Endothelial cell of umbilical vein (primary cell): ENCODE measurements around the gene RESP18. TPM values are rescaled to one million over a fixed set of nuclear protein-coding genes. Genes with fewer than 3 reads are reported as not detected.

ENCODE experiments used
- BruUV-seq: library from RNA; stranded (reverse); fragments of 400-500 nt; replicated peaks from 2 replicates; lab custom pipeline; 2021; lab: Mats Ljungman, UMichigan
- CTCF ChIA-PET: fragments of 300-600, 350-600 bp; sonication (Branson Sonifier 250); formaldehyde crosslinking; loops from one replicate; lab custom pipeline; 2021; ENCODE audit warnings: antibody characterized with exemption, inconsistent platforms; lab: Charles Lee
- POLR2A ChIA-PET: fragments of 300-600, 350-600 bp; sonication (Branson Sonifier 250); formaldehyde crosslinking; loops from one replicate; lab custom pipeline; 2021; ENCODE audit warnings: antibody characterized with exemption, inconsistent platforms; lab: Charles Lee
- DNase-seq: peaks from one replicate; pipeline ENCODE4 v3.0.0-alpha.2; 2011; ENCODE audit warnings: low read depth, low spot score
- FAIRE-seq: peaks from 2 replicates; lab custom pipeline; 2011; peaks lifted over from hg19 to GRCh38; lab: Jason Lieb, UNC
- H2AFZ ChIP-seq: 2 replicates; pipeline ENCODE4 v1.6.0; 2012; ENCODE audit warnings: low read depth, low read length, control low read depth, inconsistent platforms
- H3K27ac ChIP-seq: 2 replicates; pipeline ENCODE4 v1.5.1; 2011; ENCODE audit warnings: low read depth, mild to moderate bottlenecking, control low read depth, low read length, moderate library complexity; ENCODE audit not compliant: insufficient read depth
- H3K27me3 ChIP-seq, 2 experiments: 2 replicates each; pipeline versions ENCODE4 v1.6.0 to v1.6.1; 2011; ENCODE audit warnings: low read length in 2 of 2, mixed read lengths in 1 of 2; ENCODE audit not compliant: control insufficient read depth in 2 of 2, insufficient read depth in 2 of 2
- H3K36me3 ChIP-seq, 2 experiments: 2 replicates in 1 of 2; 3 replicates in 1 of 2; pipeline ENCODE4 v1.5.1; 2011; ENCODE audit warnings: low read length in 2 of 2, mild to moderate bottlenecking in 1 of 2, moderate library complexity in 1 of 2; ENCODE audit not compliant: control insufficient read depth in 2 of 2, insufficient read depth in 2 of 2; ENCODE audit errors: extremely low read depth in 1 of 2
- H3K4me1 ChIP-seq: 3 replicates; pipeline ENCODE4 v1.5.1; 2011; ENCODE audit warnings: mild to moderate bottlenecking, low read length; ENCODE audit not compliant: control insufficient read depth, insufficient read depth; ENCODE audit errors: extremely low read depth
- H3K4me2 ChIP-seq: 2 replicates; pipeline ENCODE4 v1.6.1; 2011; ENCODE audit warnings: low read length, control low read depth, mixed read lengths; ENCODE audit not compliant: insufficient read depth
- H3K4me3 ChIP-seq, 3 experiments: fragments of 200-600 bp in 1 of 3; sonication (generic), shearing (Covaris generic) in 1 of 3; replicated peaks in 1 of 3; 2 replicates each; pipeline ENCODE4 v1.5.1; 2011 to 2016; ENCODE audit warnings: control low read depth in 3 of 3, low read length in 3 of 3, mild to moderate bottlenecking in 2 of 3, inconsistent platforms in 1 of 3, low read depth in 1 of 3, moderate library complexity in 1 of 3; ENCODE audit not compliant: insufficient read depth in 1 of 3
- H3K79me2 ChIP-seq: 2 replicates; pipeline ENCODE4 v1.6.0; 2012; ENCODE audit warnings: low read length, inconsistent platforms; ENCODE audit not compliant: control insufficient read depth, insufficient read depth
- H3K9ac ChIP-seq: replicated peaks from 2 replicates; pipeline ENCODE3; 2011; ENCODE audit warnings: low read length, control low read depth; ENCODE audit not compliant: insufficient read depth; ENCODE audit errors: extremely low read depth
- H3K9me1 ChIP-seq: replicated peaks from 3 replicates; pipeline ENCODE4 v1.6.0; 2011; ENCODE audit warnings: mild to moderate bottlenecking, low read length; ENCODE audit not compliant: control insufficient read depth, insufficient read depth; ENCODE audit errors: extremely low read depth
- H3K9me3 ChIP-seq: replicated peaks from 2 replicates; pipeline ENCODE4 v1.5.1; 2012; ENCODE audit warnings: low read length, inconsistent platforms; ENCODE audit not compliant: control insufficient read depth, insufficient read depth
- H4K20me1 ChIP-seq: replicated peaks from 2 replicates; pipeline ENCODE3; 2011; ENCODE audit warnings: mild to moderate bottlenecking, low read length; ENCODE audit not compliant: control insufficient read depth, insufficient read depth; ENCODE audit errors: extremely low read depth
- CTCF ChIP-seq, 2 donors: IDR thresholded peaks; 1 replicate in 1 of 2; 2 replicates in 1 of 2; pipeline ENCODE4 v1.5.1; 2011; ENCODE audit warnings: low read length in 2 of 2, mild to moderate bottlenecking in 2 of 2, moderate library complexity in 2 of 2, control low read depth in 1 of 2, inconsistent platforms in 1 of 2, low read depth in 1 of 2; ENCODE audit not compliant: insufficient read depth in 1 of 2; ENCODE audit errors: extremely low read depth in 1 of 2
- EZH2 ChIP-seq: IDR thresholded peaks from 2 replicates; pipeline ENCODE4 v1.6.1; 2012; ENCODE audit warnings: borderline replicate concordance, low read depth, mild to moderate bottlenecking, moderate library complexity, low read length, inconsistent platforms; ENCODE audit not compliant: severe bottlenecking
- FOS ChIP-seq: IDR thresholded peaks from 2 replicates; pipeline ENCODE4 v1.6.1; 2011; ENCODE audit warnings: mild to moderate bottlenecking, low read length, moderate library complexity, borderline replicate concordance; ENCODE audit not compliant: insufficient read depth
- GATA2 ChIP-seq: IDR thresholded peaks from 2 replicates; pipeline ENCODE4 v1.7.0; 2011; ENCODE audit warnings: low read depth, mild to moderate bottlenecking, moderate library complexity, mixed read lengths, low read length; ENCODE audit not compliant: insufficient read length, insufficient read depth
- MAX ChIP-seq: IDR thresholded peaks from 2 replicates; pipeline ENCODE4 v1.6.1; 2011; ENCODE audit not compliant: insufficient read depth, insufficient read length
- MYC ChIP-seq: IDR thresholded peaks from one replicate; pipeline ENCODE4 v1.6.1; 2011; ENCODE audit warnings: mild to moderate bottlenecking, low read depth, low read length
- POLR2A ChIP-seq: IDR thresholded peaks from 2 replicates; pipeline ENCODE4 v1.6.1; 2012; ENCODE audit warnings: low read depth, mild to moderate bottlenecking, control low read depth, low read length
- POLR2AphosphoS5 ChIP-seq: IDR thresholded peaks from 2 replicates; pipeline ENCODE4 v1.6.1; 2012; ENCODE audit warnings: low read depth, mild to moderate bottlenecking, control low read depth, low read length, moderate library complexity; ENCODE audit not compliant: insufficient read depth
- dilution Hi-C: fragments of 300-500 bp; cut with MboI; formaldehyde crosslinking; loops from one replicate; pipeline ENCODE4 v1.15.0; 2019; ENCODE audit warnings: low sequenced_read_pairs; ENCODE audit not compliant: extremely low pct_ligation_motif_present
- intact Hi-C: fragments of 100-400 bp; cut with micrococcal nuclease; formaldehyde crosslinking; loops from one replicate; pipeline ENCODE4 v1.10.0; 2022
- polyA plus RNA-seq, 4 experiments: library from polyadenylated mRNA; depleted of rRNA in 3 of 4; stranded (reverse) in 3 of 4; unstranded in 1 of 4; fragments of >200 nt; gene quantifications; 2 replicates each; pipeline versions ENCODE4 v1.2.1 to v1.2.3, GENCODE V29; 2011 to 2012; ENCODE audit warnings: missing spikeins in 1 of 4
- total RNA-seq: library from RNA; stranded (reverse); gene quantifications from 2 replicates; pipeline ENCODE4 v1.2.3, GENCODE V29; 2021

RESP18 gene
- total and polyA plus RNA-seq, 2 donors (not counting 3 experiments of a cell fraction or from before 2014, with no cell fraction given), result not detected

- Histone ChIP-seq H2AFZ (no peak overlapping the region), H3K9me3 (no peaks in the 10 kb centered on the region), H3K9me1 (no peaks in the 10 kb centered on the region), H4K20me1 (no peaks in the 10 kb centered on the region), H3K4me1 (no peaks in the 10 kb centered on the region), H3K36me3 (no peaks in the 10 kb centered on the region), H3K27me3 (peaks cover 17 to 18% of the 10 kb centered on the region in 2 experiments), H3K27ac (no peak overlapping the region), H3K9ac (no peak overlapping the region), H3K4me2 (no peak overlapping the region), H3K4me3 (no peak overlapping the region), H3K79me2 (no peaks in the 10 kb centered on the region)
- TF ChIP-seq POLR2AphosphoS5, result no peak
- no peak for TF ChIP-seq POLR2A
- TF ChIP-seq FOS, result peak; percentile 42
- peak; percentile 14 for TF ChIP-seq EZH2
- BruUV-seq, result no TSS peak
- ChIA-PET POLR2A (no interaction called here), CTCF (interaction anchor here (0.7 to 1.7 kb wide), 2 partner anchors 9 to 13 kb away, joined by 3 to 9 read pairs; no protein-coding TSS in a partner anchor)
- DNase-seq, result peak; percentile 38
- intact Hi-C loops, result no loop called here
- peak; percentile 38 for FAIRE-seq
- dilution Hi-C loops, result no loop called here
Measured at GRCh38 chr2:219308142-219309101, 24.1 kb downstream of the RESP18 start.

- FAIRE-seq, result no peak
- no peak overlapping the region for H2AFZ ChIP-seq
- H3K9me1 ChIP-seq, result no peaks in the 10 kb centered on the region
- H3K27ac ChIP-seq, result no peak overlapping the region
- no peaks in the 10 kb centered on the region for H3K4me1 ChIP-seq
- ChIA-PET POLR2A (no interaction called here), CTCF (interaction anchor here (0.7 to 1.1 kb wide), 2 partner anchors 11 to 276 kb away, joined by 3 read pairs; no protein-coding TSS in a partner anchor)
- peaks cover 20 to 21% of the 10 kb centered on the region in 2 experiments for H3K27me3 ChIP-seq
- H3K9me3 ChIP-seq, result no peaks in the 10 kb centered on the region
- no peaks in the 10 kb centered on the region for H3K79me2 ChIP-seq
- no peak for TF ChIP-seq GATA2
- no peak for TF ChIP-seq CTCF (IDR thresholded peaks at IDR 0.05; ENCODE audit: extremely low read depth in 1 of 2, insufficient read depth in 1 of 2, low read depth in 1 of 2, low read length in 2 of 2)
- TF ChIP-seq EZH2, result no peak
- no peak for TF ChIP-seq POLR2AphosphoS5
- no peak for TF ChIP-seq MAX
- TF ChIP-seq POLR2A, result no peak
- no peak for TF ChIP-seq MYC
- intact Hi-C loops, result no loop called here
- H3K4me2 ChIP-seq, result no peak overlapping the region
- no peak overlapping the region for H3K9ac ChIP-seq
- DNase-seq, result no peak
- no peaks in the 10 kb centered on the region for H3K36me3 ChIP-seq
- H4K20me1 ChIP-seq, result no peaks in the 10 kb centered on the region
- dilution Hi-C loops, result no loop called here
- no TSS peak for BruUV-seq
- H3K4me3 ChIP-seq, result no peak overlapping the region
Measured at GRCh38 chr2:219306047-219306446, 26.5 kb downstream of the RESP18 start.
